ENCODE results near the gene ITPR3. TPM values are rescaled to one million over a fixed set of nuclear protein-coding genes. Genes with fewer than 3 reads are reported as not detected.

The ITPR3 gene
- polyA plus RNA-seq, 1 donor (not counting 4 experiments of a cell fraction or from before 2014, with no cell fraction given): 43.3 TPM

GRCh38 chr6:33732817-33733708 lies 111.9 kb downstream of the ITPR3 start:
- FAIRE-seq (peak; percentile 26), DNase-seq (ENCODE audit: low read depth, low spot score) (no peak)
- no peaks in the 10 kb centered on the region for H3K9me1 ChIP-seq (ENCODE audit: control insufficient read depth, extremely low read depth, insufficient read depth, low read length)
- no peak overlapping the region for H3K9ac ChIP-seq (ENCODE audit: control insufficient read depth, extremely low read depth, insufficient read depth, low read length)
- H3K4me2 ChIP-seq (ENCODE audit: control insufficient read depth, extremely low read depth, insufficient read depth, low read depth, low read length): no peak overlapping the region
- H3K79me2 ChIP-seq (ENCODE audit: control insufficient read depth, insufficient read depth, low read length): no peaks in the 10 kb centered on the region
- H3K27ac ChIP-seq (ENCODE audit: control insufficient read depth, insufficient read depth, low read length): no peak overlapping the region
- no peak for TF ChIP-seq EZH2 (IDR thresholded peaks at IDR 0.05; ENCODE audit: low read length)
- TF ChIP-seq, protein P1, sequence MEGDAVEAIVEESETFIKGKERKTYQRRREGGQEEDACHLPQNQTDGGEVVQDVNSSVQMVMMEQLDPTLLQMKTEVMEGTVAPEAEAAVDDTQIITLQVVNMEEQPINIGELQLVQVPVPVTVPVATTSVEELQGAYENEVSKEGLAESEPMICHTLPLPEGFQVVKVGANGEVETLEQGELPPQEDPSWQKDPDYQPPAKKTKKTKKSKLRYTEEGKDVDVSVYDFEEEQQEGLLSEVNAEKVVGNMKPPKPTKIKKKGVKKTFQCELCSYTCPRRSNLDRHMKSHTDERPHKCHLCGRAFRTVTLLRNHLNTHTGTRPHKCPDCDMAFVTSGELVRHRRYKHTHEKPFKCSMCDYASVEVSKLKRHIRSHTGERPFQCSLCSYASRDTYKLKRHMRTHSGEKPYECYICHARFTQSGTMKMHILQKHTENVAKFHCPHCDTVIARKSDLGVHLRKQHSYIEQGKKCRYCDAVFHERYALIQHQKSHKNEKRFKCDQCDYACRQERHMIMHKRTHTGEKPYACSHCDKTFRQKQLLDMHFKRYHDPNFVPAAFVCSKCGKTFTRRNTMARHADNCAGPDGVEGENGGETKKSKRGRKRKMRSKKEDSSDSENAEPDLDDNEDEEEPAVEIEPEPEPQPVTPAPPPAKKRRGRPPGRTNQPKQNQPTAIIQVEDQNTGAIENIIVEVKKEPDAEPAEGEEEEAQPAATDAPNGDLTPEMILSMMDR (optimal IDR thresholded peaks at IDR 0.05 in 1 of 3, IDR thresholded peaks at IDR 0.05 in 1 of 3, conservative IDR thresholded peaks at IDR 0.05 in 1 of 3; ENCODE audit: extremely low read depth in 1 of 3, insufficient read depth in 2 of 3, low read length in 3 of 3): no peak
- peaks cover 6% of the 10 kb centered on the region for H3K27me3 ChIP-seq (ENCODE audit: control insufficient read depth, extremely low read depth, insufficient read depth, low read length)
- no peaks in the 10 kb centered on the region for H4K20me1 ChIP-seq (ENCODE audit: control insufficient read depth, extremely low read depth, insufficient read depth, low read length)
- H3K4me1 ChIP-seq (ENCODE audit: control insufficient read depth, extremely low read depth, insufficient read depth, low read length): peaks cover 5% of the 10 kb centered on the region
- no peak overlapping the region for H2AFZ ChIP-seq (ENCODE audit: control insufficient read depth, low read length)
- H3K4me3 ChIP-seq (ENCODE audit: control insufficient read depth in 2 of 3, extremely low read depth in 1 of 3, insufficient read depth in 2 of 3, low read depth in 1 of 3, low read length in 3 of 3): no peak overlapping the region
- dilution Hi-C loops (cut with MboI; ENCODE audit: extremely low pct_ligation_motif_present, low sequenced_read_pairs): no loop called here
- H3K36me3 ChIP-seq (ENCODE audit: control insufficient read depth in 2 of 2, extremely low read depth in 1 of 2, insufficient read depth in 2 of 2, low read length in 2 of 2): no peaks in the 10 kb centered on the region
- no peaks in the 10 kb centered on the region for H3K9me3 ChIP-seq (ENCODE audit: control insufficient read depth, low read depth, low read length)

- Histone ChIP-seq H3K27me3 (ENCODE audit: control insufficient read depth, extremely low read depth, insufficient read depth, low read length) (peaks cover under 1% of the 10 kb centered on the region), H3K9me1 (ENCODE audit: control insufficient read depth, extremely low read depth, insufficient read depth, low read length) (no peaks in the 10 kb centered on the region), H3K79me2 (ENCODE audit: control insufficient read depth, insufficient read depth, low read length) (no peaks in the 10 kb centered on the region), H2AFZ (ENCODE audit: control insufficient read depth, low read length) (no peak overlapping the region), H3K4me1 (ENCODE audit: control insufficient read depth, extremely low read depth, insufficient read depth, low read length) (peaks cover 5% of the 10 kb centered on the region), H3K36me3 (ENCODE audit: control insufficient read depth in 2 of 2, extremely low read depth in 1 of 2, insufficient read depth in 2 of 2, low read length in 2 of 2) (no peaks in the 10 kb centered on the region), H3K27ac (ENCODE audit: control insufficient read depth, insufficient read depth, low read length) (no peak overlapping the region), H4K20me1 (ENCODE audit: control insufficient read depth, extremely low read depth, insufficient read depth, low read length) (no peaks in the 10 kb centered on the region), H3K9me3 (ENCODE audit: control insufficient read depth, low read depth, low read length) (no peaks in the 10 kb centered on the region), H3K4me3 (ENCODE audit: control insufficient read depth in 2 of 3, extremely low read depth in 1 of 3, insufficient read depth in 2 of 3, low read depth in 1 of 3, low read length in 3 of 3) (no peak overlapping the region), H3K4me2 (ENCODE audit: control insufficient read depth, extremely low read depth, insufficient read depth, low read depth, low read length) (no peak overlapping the region), H3K9ac (ENCODE audit: control insufficient read depth, extremely low read depth, insufficient read depth, low read length) (no peak overlapping the region)
- DNase-seq (ENCODE audit: low read depth, low spot score): no peak
- dilution Hi-C loops (cut with MboI; ENCODE audit: extremely low pct_ligation_motif_present, low sequenced_read_pairs): no loop called here
- FAIRE-seq: no peak
- TF ChIP-seq, protein P1 (optimal IDR thresholded peaks at IDR 0.05 in 1 of 3, IDR thresholded peaks at IDR 0.05 in 1 of 3, conservative IDR thresholded peaks at IDR 0.05 in 1 of 3; ENCODE audit: extremely low read depth in 1 of 3, insufficient read depth in 2 of 3, low read length in 3 of 3): no peak
- no peak for TF ChIP-seq EZH2 (IDR thresholded peaks at IDR 0.05; ENCODE audit: low read length)
Observed at GRCh38 chr6:33733709-33734007, 112.5 kb downstream of the ITPR3 start.

All from keratinocyte (primary cell).